Measurements from ENCODE around the gene CHIT1. TPM values are rescaled to one million over a fixed set of nuclear protein-coding genes. Genes with fewer than 3 reads are reported as not detected.

CHIT1 gene
- total and polyA plus RNA-seq, 2 of the 8 experiments (the other 6 are each of a cell fraction or from before 2014, with no cell fraction given), result not detected

DNA sequence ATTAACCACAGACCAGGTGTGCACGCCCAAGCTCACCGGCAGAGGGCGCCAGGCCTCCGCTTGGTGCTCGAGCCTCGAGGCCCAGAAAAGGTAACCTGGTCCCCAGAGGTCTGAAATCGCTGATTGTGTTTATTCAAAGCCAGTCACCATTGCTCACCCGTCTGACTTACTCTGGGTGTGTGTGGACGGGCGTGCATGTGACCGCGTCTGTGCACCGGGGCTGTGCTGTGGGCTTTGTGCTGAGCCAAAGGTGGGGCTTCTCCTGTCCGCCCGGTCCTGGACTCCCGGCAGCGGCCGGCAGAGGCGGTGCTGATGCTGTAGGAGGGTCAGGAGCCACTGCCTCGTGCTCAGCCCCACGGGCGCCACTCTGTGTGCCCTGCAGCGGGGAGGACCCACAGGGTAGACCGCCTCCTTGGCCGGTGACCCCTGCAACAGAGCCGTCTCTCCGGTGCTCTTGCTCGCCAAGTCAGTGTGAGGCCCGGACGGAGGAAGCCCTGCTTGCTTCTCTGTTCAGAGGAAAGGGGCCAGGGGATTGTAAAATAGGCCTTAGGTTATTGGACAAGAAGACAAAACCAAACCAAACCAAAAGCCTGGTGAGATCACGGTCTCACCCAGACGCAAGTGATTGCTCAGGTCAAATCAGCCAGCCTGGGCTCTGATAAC lies 43.9 kb upstream of the CHIT1 start (continued):
- TF ChIP-seq CTCF (IDR thresholded peaks at IDR 0.05; ENCODE audit: control extremely low read depth in 1 of 3, insufficient read depth in 1 of 3, low read depth in 1 of 3, low read length in 3 of 3), result peak; percentile 91 to 94 (median 92)
- no peak for TF ChIP-seq RBBP5 (IDR thresholded peaks at IDR 0.05; ENCODE audit: borderline replicate concordance, low read depth, low read length)

Measured in H1 (cell line).